OCI-LY7 (cell line): Measurements from ENCODE around the gene FGF8. TPM values are rescaled to one million over a fixed set of nuclear protein-coding genes. Genes with fewer than 3 reads are reported as not detected.
"Not testable (repeated sequence)": the region's sequence is repeated elsewhere in the genome, so short reads cannot be mapped to it uniquely, and the experiment has no call there.

ENCODE experiments used
- BruUV-seq: library from RNA; stranded (reverse); fragments of 400-500 nt; replicated peaks from 2 replicates; lab custom pipeline; 2021; lab: Mats Ljungman, UMichigan
- CTCF ChIA-PET: fragments of 300-600 bp; sonication (Branson Sonifier 250); formaldehyde crosslinking; loops from one replicate; lab custom pipeline; 2022; ENCODE audit warnings: antibody characterized with exemption; ENCODE audit not compliant: unreplicated experiment; lab: Charles Lee
- POLR2A ChIA-PET: fragments of 300-600 bp; sonication (Branson Sonifier 250); formaldehyde crosslinking; loops from one replicate; lab custom pipeline; 2022; ENCODE audit warnings: antibody characterized with exemption; lab: Charles Lee
- DNase-seq: peaks from one replicate; pipeline ENCODE4 v3.0.0-alpha.2; 2015; ENCODE audit warnings: low spot score
- H2AFZ ChIP-seq: fragments of 200-600 bp; sonication (generic), shearing (Covaris generic); 2 replicates; pipeline ENCODE4 v1.6.1; 2014; ENCODE audit warnings: mild to moderate bottlenecking, antibody characterized with exemption, low read length, moderate library complexity
- H3K27ac ChIP-seq: fragments of 200-600 bp; sonication (generic); 2 replicates; pipeline ENCODE4 v1.5.1; 2014; ENCODE audit warnings: mixed run types, low read depth, mild to moderate bottlenecking, moderate library complexity, low read length, inconsistent platforms; ENCODE audit not compliant: poor library complexity, severe bottlenecking
- H3K36me3 ChIP-seq: fragments of 200-600 bp; sonication (generic); 2 replicates; pipeline ENCODE4 v1.6.1; 2014; ENCODE audit warnings: mild to moderate bottlenecking, antibody characterized with exemption, low read length, moderate library complexity, mixed read lengths; ENCODE audit not compliant: insufficient read depth
- H3K4me1 ChIP-seq: fragments of 200-600 bp; sonication (generic); 2 replicates; pipeline ENCODE4 v1.5.1; 2014; ENCODE audit warnings: mild to moderate bottlenecking, low read length; ENCODE audit not compliant: insufficient read depth, poor library complexity, severe bottlenecking
- H3K4me2 ChIP-seq: fragments of 200-600 bp; sonication (generic); 2 replicates; pipeline ENCODE4 v1.6.1; 2014; ENCODE audit warnings: mild to moderate bottlenecking, low read length
- H3K4me3 ChIP-seq: fragments of 200-600 bp; sonication (generic); 2 replicates; pipeline ENCODE4 v1.5.1; 2014; ENCODE audit warnings: mild to moderate bottlenecking, low read depth, low read length; ENCODE audit not compliant: poor library complexity, severe bottlenecking
- H3K79me2 ChIP-seq: fragments of 200-600 bp; sonication (generic); 2 replicates; pipeline ENCODE4 v1.6.1; 2016; ENCODE audit warnings: low read depth, mild to moderate bottlenecking, low read length, moderate library complexity, mixed read lengths; ENCODE audit not compliant: insufficient read depth
- H3K9me2 ChIP-seq: fragments of 200-600 bp; sonication (generic); 2 replicates; pipeline ENCODE4 v1.6.1; 2016; ENCODE audit warnings: mild to moderate bottlenecking, low read length, mixed read lengths; ENCODE audit not compliant: insufficient read depth
- H3K9me3 ChIP-seq: fragments of 200-600 bp; sonication (generic); 2 replicates; pipeline ENCODE4 v1.6.1; 2014; ENCODE audit warnings: mild to moderate bottlenecking, mixed run types, low read length, mixed read lengths
- H4K20me1 ChIP-seq: fragments of 200-600 bp; sonication (generic); 2 replicates; pipeline ENCODE4 v1.6.1; 2014; ENCODE audit warnings: mild to moderate bottlenecking, antibody characterized with exemption, low read length, moderate library complexity, mixed read lengths; ENCODE audit not compliant: insufficient read depth
- CTCF ChIP-seq: fragments of 200-600 bp; sonication (generic); conservative IDR thresholded peaks from 2 replicates; pipeline ENCODE4 v1.5.1; 2014; ENCODE audit warnings: mild to moderate bottlenecking, antibody characterized with exemption, low read length, moderate library complexity, mixed read lengths
- EZH2phosphoT487 ChIP-seq: fragments of 200-600 bp; sonication (generic); IDR thresholded peaks from 2 replicates; pipeline ENCODE4 v1.6.1; 2018; ENCODE audit warnings: low read depth, borderline replicate concordance, mild to moderate bottlenecking, mixed run types, antibody characterized with exemption, low read length, moderate library complexity, mixed read lengths
- intact Hi-C: fragments of 100-400 bp; cut with micrococcal nuclease; formaldehyde crosslinking; loops from one replicate; pipeline ENCODE4 v1.10.0; 2022; ENCODE audit not compliant: unreplicated experiment
- total RNA-seq, 2 experiments: library from RNA; depleted of rRNA in 1 of 2; stranded (reverse); fragments of >200 nt in 1 of 2; shearing (Covaris generic) in 1 of 2; gene quantifications; 2 replicates each; pipeline ENCODE4 v1.2.3, GENCODE V29; 2014 to 2022

FGF8 gene
- total RNA-seq, 2 experiments from 2014 or later: 0.44 to 0.86 TPM

GRCh38 chr10:101793526-101793925 lies 17.6 kb upstream of the FGF8 start:
- DNase-seq: no peak
- ChIA-PET CTCF (no interaction called here), POLR2A (interaction anchor here (0.7 kb wide), 1 partner anchor 261 kb away, joined by 3 read pairs; no protein-coding TSS in a partner anchor)
- H3K9me3 ChIP-seq: no peaks in the 10 kb centered on the region
- H3K9me2 ChIP-seq: no peaks in the 10 kb centered on the region
- no peak overlapping the region for H3K4me2 ChIP-seq
- H4K20me1 ChIP-seq: peaks cover 11% of the 10 kb centered on the region; the same call in 1 of the 2 replicates
- no peak overlapping the region for H2AFZ ChIP-seq
- peaks cover 12% of the 10 kb centered on the region for H3K79me2 ChIP-seq
- H3K4me1 ChIP-seq: no peaks in the 10 kb centered on the region
- H3K27ac ChIP-seq: no peak overlapping the region
- intact Hi-C loops: no loop called here
- TF ChIP-seq CTCF (no peak), EZH2phosphoT487 (no peak)
- BruUV-seq: no TSS peak
- H3K36me3 ChIP-seq: peaks cover 98% of the 10 kb centered on the region
- H3K4me3 ChIP-seq: no peak overlapping the region

DNA sequence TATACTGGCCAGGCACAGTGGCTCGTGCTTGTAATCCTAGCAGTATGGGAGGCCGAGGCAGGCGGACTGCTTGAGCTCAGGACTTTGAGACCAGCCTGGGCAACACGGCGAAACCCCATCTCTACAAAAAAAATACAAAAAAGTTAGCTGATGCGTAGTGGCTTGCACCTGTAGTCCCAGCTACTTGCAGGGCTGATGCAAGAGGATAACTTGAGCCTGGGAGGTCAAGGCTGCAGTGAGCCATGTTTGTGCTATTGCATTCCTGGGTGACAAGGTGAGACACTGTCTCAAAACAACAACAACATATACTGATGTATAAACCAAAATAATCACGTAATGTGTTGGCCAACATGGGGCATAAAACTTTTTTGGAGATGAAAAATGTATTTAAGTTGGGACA lies 13.8 kb upstream of the FGF8 start:
- H4K20me1 ChIP-seq: 0 out of 2 replicates have a peak, but pooled peaks cover 2% of the 10 kb centered on the region

DNA sequence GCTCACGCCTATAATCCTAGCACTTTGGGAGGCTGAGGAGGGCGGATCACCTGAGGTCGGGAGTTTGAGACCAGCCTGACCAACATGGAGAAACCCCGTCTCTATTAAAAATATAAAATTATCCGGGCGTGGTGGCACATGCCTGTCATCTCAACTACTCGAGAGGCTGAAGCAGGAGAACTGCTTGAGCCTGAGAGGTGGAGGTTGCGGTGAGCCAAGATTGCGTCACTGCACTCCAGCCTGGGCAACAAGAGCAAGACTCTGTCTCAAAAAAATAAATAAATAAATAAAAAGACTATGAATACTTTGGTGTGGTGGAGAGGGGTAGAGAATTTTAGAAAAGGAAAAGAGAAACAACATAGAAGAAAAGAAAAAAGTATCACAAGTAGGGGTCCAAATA lies 13.3 kb upstream of the FGF8 start:
- H3K36me3 ChIP-seq: peaks cover 94% of the 10 kb centered on the region
- H3K79me2 ChIP-seq, DNase-seq, BruUV-seq, H3K9me3 ChIP-seq, H3K4me1 ChIP-seq, H3K9me2 ChIP-seq, H3K4me3 ChIP-seq, H2AFZ ChIP-seq, H3K4me2 ChIP-seq, CTCF ChIA-PET, H3K27ac ChIP-seq, H4K20me1 ChIP-seq, POLR2A ChIA-PET: not testable (repeated sequence)
- intact Hi-C loops: loop anchor here (10.0 kb wide), 1 partner anchor 574 kb away; no protein-coding TSS in a partner anchor

More for the DNA sequence above, 13.8 kb upstream of the FGF8 start:
- TF ChIP-seq CTCF: no peak
- no peak for TF ChIP-seq EZH2phosphoT487
- no peak overlapping the region for H2AFZ ChIP-seq
- no peaks in the 10 kb centered on the region for H3K4me1 ChIP-seq
- H3K36me3 ChIP-seq: peaks cover 94% of the 10 kb centered on the region
- intact Hi-C loops: loop anchor here (10.0 kb wide), 1 partner anchor 575 kb away; no protein-coding TSS in a partner anchor
- CTCF ChIA-PET: no interaction called here
- no peaks in the 10 kb centered on the region for H3K9me2 ChIP-seq
- H3K4me2 ChIP-seq: no peak overlapping the region
- no TSS peak for BruUV-seq
- POLR2A ChIA-PET: interaction anchor here (0.7 kb wide), 2 partner anchors 482 to 1387 kb away, joined by 5 to 6 read pairs; no protein-coding TSS in a partner anchor
- no peaks in the 10 kb centered on the region for H3K79me2 ChIP-seq
- no peak overlapping the region for H3K4me3 ChIP-seq
- H3K27ac ChIP-seq: no peak overlapping the region
- no peak for DNase-seq
- no peaks in the 10 kb centered on the region for H3K9me3 ChIP-seq
